Kidney (tissue), 14 donors: ENCODE results near the gene ARID3B. TPM values are rescaled to one million over a fixed set of nuclear protein-coding genes. Genes with fewer than 3 reads are reported as not detected.

Experiments
- DNase-seq, 5 donors: peaks; one replicate each; pipeline ENCODE4 v3.0.0-alpha.2; 2013 to 2020
- FAIRE-seq: peaks from 2 replicates; lab custom pipeline; 2012; peaks lifted over from hg19 to GRCh38; lab: Jason Lieb, UNC
- H3K27ac ChIP-seq, 2 donors: one replicate each; pipeline ENCODE4 v1.7.0; 2013; ENCODE audit warnings: low read depth in 2 of 2, low read length in 2 of 2, inconsistent platforms in 1 of 2
- H3K27me3 ChIP-seq: one replicate; pipeline ENCODE4 v1.7.1; 2013; ENCODE audit warnings: low read length, inconsistent platforms; ENCODE audit not compliant: control insufficient read depth, insufficient read depth
- H3K36me3 ChIP-seq, 3 donors: one replicate each; pipeline versions ENCODE4 v1.7.0 to v1.7.1; 2013; ENCODE audit warnings: low read length in 3 of 3, control low read depth in 1 of 3, inconsistent platforms in 1 of 3; ENCODE audit not compliant: insufficient read depth in 3 of 3, control insufficient read depth in 2 of 3
- H3K4me1 ChIP-seq, 3 donors: one replicate each; pipeline versions ENCODE4 v1.7.0 to v1.7.1; 2013; ENCODE audit warnings: low read length in 3 of 3, inconsistent platforms in 1 of 3, low read depth in 1 of 3; ENCODE audit not compliant: control insufficient read depth in 2 of 3, insufficient read depth in 2 of 3
- H3K4me3 ChIP-seq, 3 donors: one replicate each; pipeline versions ENCODE4 v1.7.0 to v1.8.1; 2013; ENCODE audit warnings: low read length in 3 of 3, control low read depth in 1 of 3, inconsistent platforms in 1 of 3
- H3K9ac ChIP-seq, 3 donors: one replicate each; pipeline versions ENCODE4 v1.7.0 to v1.7.1; 2013; ENCODE audit warnings: low read length in 3 of 3, control low read depth in 1 of 3, inconsistent platforms in 1 of 3
- H3K9me3 ChIP-seq, 3 donors: one replicate each; pipeline versions ENCODE4 v1.7.0 to v1.7.1; 2013; ENCODE audit warnings: low read length in 3 of 3, control low read depth in 1 of 3, inconsistent platforms in 1 of 3; ENCODE audit not compliant: control insufficient read depth in 2 of 3, insufficient read depth in 1 of 3
- CTCF ChIP-seq: IDR thresholded peaks from 3 replicates; pipeline ENCODE4 v1.5.1; 2012; ENCODE audit warnings: mild to moderate bottlenecking, moderate library complexity, borderline replicate concordance; ENCODE audit not compliant: insufficient read depth; ENCODE audit errors: extremely low read depth
- intact Hi-C: fragments of 100-400 bp; cut with DNase I; formaldehyde crosslinking; loops from one replicate; pipeline ENCODE4 v1.11.1; 2022
- polyA plus RNA-seq: library from polyadenylated mRNA; stranded (reverse); fragments of 350-450 nt; fragmentation: Illumina TruSeq; extraction: RNeasy Lipid Tissue Mini Kit (QIAGEN cat#74804); gene quantifications from one replicate; pipeline ENCODE4 v1.2.3, GENCODE V29; 2014; ENCODE audit warnings: low read depth, low replicate concordance; ENCODE audit not compliant: insufficient read depth
- total RNA-seq: library from RNA; stranded (reverse); fragmentation: NEBNext Ultra II Directional; extraction: Animal tissue kit (Norgen Biotek cat#: 25700); gene quantifications from one replicate; pipeline ENCODE4 v1.2.1, GENCODE V29; 2021
- donor health status: control.
- donor health status: control.
- donor health status: control.
- donor health status: control.
- donor health status: control.
- donor health status: DM: yes; HTN: yes; CAD: no.
- donor health status: Normal renal cell carcinoma (clear cell type).

The ARID3B gene
- total and polyA plus RNA-seq, 2 donors from 2014 or later: 2.3 to 6.2 TPM

GRCh38 chr15:74547616-74548015 is 6.6 kb downstream of the ARID3B start:
- H3K9me3 ChIP-seq: no peaks in the 10 kb centered on the region
- FAIRE-seq: no peak
- no peak overlapping the region for H3K4me3 ChIP-seq
- peaks cover 9 to 19% (median 16%) of the 10 kb centered on the region in 3 donors for H3K4me1 ChIP-seq
- TF ChIP-seq CTCF: no peak
- H3K9ac ChIP-seq: no peak overlapping the region
- intact Hi-C loops: no loop called here
- H3K27me3 ChIP-seq: no peaks in the 10 kb centered on the region
- no peak for DNase-seq
- H3K27ac ChIP-seq: no peak overlapping the region
- H3K36me3 ChIP-seq: peaks cover 0 to 2% (median 2%) of the 10 kb centered on the region in 3 donors

- Histone ChIP-seq H3K4me1 (peaks cover 9 to 16% (median 15%) of the 10 kb centered on the region in 3 donors), H3K27ac (no peak overlapping the region), H3K36me3 (peaks cover 0 to 2% (median 2%) of the 10 kb centered on the region in 3 donors), H3K9ac (no peak overlapping the region), H3K27me3 (no peaks in the 10 kb centered on the region), H3K9me3 (no peaks in the 10 kb centered on the region), H3K4me3 (no peak overlapping the region)
- intact Hi-C loops: no loop called here
- no peak for TF ChIP-seq CTCF
- FAIRE-seq: no peak
- DNase-seq: no peak
These were observed 7.2 kb downstream of the ARID3B start for GRCh38 chr15:74548241-74548640.

- Histone ChIP-seq H3K9ac (no peak overlapping the region), H3K9me3 (no peaks in the 10 kb centered on the region), H3K27me3 (no peaks in the 10 kb centered on the region), H3K4me3 (no peak overlapping the region), H3K4me1 (peaks cover 6 to 16% (median 14%) of the 10 kb centered on the region in 3 donors), H3K36me3 (peaks cover 0 to 2% (median 2%) of the 10 kb centered on the region in 3 donors), H3K27ac (no peak overlapping the region)
- no peak for DNase-seq
- no peak for TF ChIP-seq CTCF
- intact Hi-C loops: no loop called here
- FAIRE-seq: no peak
These were observed 8.8 kb downstream of the ARID3B start for GRCh38 chr15:74549816-74550215.

- H3K4me1 ChIP-seq: peaks cover 0 to 3% (median 2%) of the 10 kb centered on the region in 3 donors
- intact Hi-C loops: no loop called here
- FAIRE-seq: no peak
These were observed 10.7 kb downstream of the ARID3B start for GRCh38 chr15:74551714-74552113.

More at GRCh38 chr15:74551714-74552113, 10.7 kb downstream of the ARID3B start:
- Histone ChIP-seq H3K36me3 (peaks cover 0 to 2% (median 0%) of the 10 kb centered on the region in 3 donors), H3K4me3 (no peak overlapping the region), H3K27me3 (no peaks in the 10 kb centered on the region), H3K9me3 (no peaks in the 10 kb centered on the region), H3K27ac (no peak overlapping the region), H3K9ac (no peak overlapping the region)
- no peak for TF ChIP-seq CTCF
- no peak for DNase-seq
